ENCODE measurements around the gene COX20.
A peak's percentile ranks its signal among the peaks of the same experiment; 100 is the strongest.

COX20 gene

GRCh38 chr1:244854166-244854565, 18.7 kb downstream of the COX20 start:
- DNase-seq: peak; percentile 37

GRCh38 chr1:244854865-244855578, 19.6 kb downstream of the COX20 start:
- DNase-seq: peak; percentile 34

- DNase-seq: peak; percentile 0
These were observed 22.3 kb downstream of the COX20 start for GRCh38 chr1:244857761-244858160.

GRCh38 chr1:244858357-244858756, 22.9 kb downstream of the COX20 start:
- peak; percentile 3 for DNase-seq

GRCh38 chr1:244860078-244860477, 24.6 kb downstream of the COX20 start:
- DNase-seq: peak; percentile 8

GRCh38 chr1:244860914-244861610, 25.6 kb downstream of the COX20 start:
- DNase-seq: peak; percentile 7

- peak; percentile 35 for DNase-seq
These were observed 26.2 kb downstream of the COX20 start for GRCh38 chr1:244861683-244862082.

GRCh38 chr1:244862354-244862698, 26.9 kb downstream of the COX20 start:
- DNase-seq: peak; percentile 73

GRCh38 chr1:244862699-244863490, 27.4 kb downstream of the COX20 start:
- peak; percentile 97 for DNase-seq

GRCh38 chr1:244863491-244864252, 28.2 kb downstream of the COX20 start:
- DNase-seq: no peak

- DNase-seq: peak; percentile 96
These were observed 29.0 kb downstream of the COX20 start, which contains the start of gene HNRNPU for GRCh38 chr1:244864253-244865027. Gene HNRNPU, minus strand, starts transcription at chr1:244864543. Its CDS starts 236 bp downstream, at chr1:244864307.

GRCh38 chr1:244865028-244865371, 29.5 kb downstream of the COX20 start:
- no peak for DNase-seq

GRCh38 chr1:244865820-244866219, 30.4 kb downstream of the COX20 start:
- DNase-seq: no peak

GRCh38 chr1:244866355-244866754, 30.9 kb downstream of the COX20 start:
- no peak for DNase-seq

- DNase-seq: no peak
These were observed 33.3 kb downstream of the COX20 start for GRCh38 chr1:244868484-244869363.

- no peak for DNase-seq
These were observed 33.9 kb downstream of the COX20 start for GRCh38 chr1:244869364-244869827.

GRCh38 chr1:244869950-244870349, 34.5 kb downstream of the COX20 start:
- no peak for DNase-seq

- no peak for DNase-seq
These were observed 39.6 kb downstream of the COX20 start for GRCh38 chr1:244874974-244875579.

GRCh38 chr1:244876228-244876910, 40.9 kb downstream of the COX20 start:
- no peak for DNase-seq

GRCh38 chr1:244878681-244879080, 43.2 kb downstream of the COX20 start:
- DNase-seq: no peak
